ENCODE results near the gene DLG1. TPM values are rescaled to one million over a fixed set of nuclear protein-coding genes. Genes with fewer than 3 reads are reported as not detected.

The DLG1 gene
- total RNA-seq, 1 donor from 2014 or later: 115 TPM

- Histone ChIP-seq H3K9me3 (no peaks in the 10 kb centered on the region), H3K27me3 (no peaks in the 10 kb centered on the region), H3K36me3 (no peaks in the 10 kb centered on the region), H3K4me1 (peaks cover 41% of the 10 kb centered on the region), H3K27ac (peak overlapping the region; percentile 19), H3K4me3 (no peak overlapping the region)
- no peak for DNase-seq (ENCODE audit: extremely low spot score in 2 of 2)
- TF ChIP-seq POLR2A (IDR thresholded peaks at IDR 0.05) (no peak), CTCF (IDR thresholded peaks at IDR 0.05) (no peak), POLR2AphosphoS5 (IDR thresholded peaks at IDR 0.05; ENCODE audit: insufficient read depth in 1 of 2, low read depth in 1 of 2) (no peak)
- intact Hi-C loops (cut with DNase I): loop anchor here (10.0 kb wide), 1 partner anchor 764 kb away; no protein-coding TSS in a partner anchor
Measured at GRCh38 chr3:197308591-197308990, 10.2 kb upstream of the DLG1 start.

- DNase-seq (ENCODE audit: extremely low spot score in 2 of 2): no peak
- no peaks in the 10 kb centered on the region for H3K9me3 ChIP-seq
- peaks cover 41% of the 10 kb centered on the region for H3K4me1 ChIP-seq
- TF ChIP-seq CTCF (IDR thresholded peaks at IDR 0.05): no peak
- no peak for TF ChIP-seq POLR2AphosphoS5 (IDR thresholded peaks at IDR 0.05; ENCODE audit: insufficient read depth in 1 of 2, low read depth in 1 of 2)
- intact Hi-C loops (cut with DNase I): loop anchor here (10.0 kb wide), 1 partner anchor 762 kb away; no protein-coding TSS in a partner anchor
- no peaks in the 10 kb centered on the region for H3K36me3 ChIP-seq
- H3K4me3 ChIP-seq: no peak overlapping the region
- no peaks in the 10 kb centered on the region for H3K27me3 ChIP-seq
- no peak overlapping the region for H3K27ac ChIP-seq
Measured at GRCh38 chr3:197306374-197307086, 8.1 kb upstream of the DLG1 start.

GRCh38 chr3:197305854-197306253 lies 7.4 kb upstream of the DLG1 start:
- DNase-seq (ENCODE audit: extremely low spot score in 2 of 2): no peak
- no peaks in the 10 kb centered on the region for H3K36me3 ChIP-seq
- TF ChIP-seq POLR2AphosphoS5 (IDR thresholded peaks at IDR 0.05; ENCODE audit: insufficient read depth in 1 of 2, low read depth in 1 of 2): no peak
- TF ChIP-seq POLR2A (IDR thresholded peaks at IDR 0.05): no peak
- TF ChIP-seq CTCF (IDR thresholded peaks at IDR 0.05): no peak
- intact Hi-C loops (cut with DNase I): loop anchor here (10.0 kb wide), 1 partner anchor 761 kb away; no protein-coding TSS in a partner anchor
- H3K9me3 ChIP-seq: no peaks in the 10 kb centered on the region
- H3K27ac ChIP-seq: no peak overlapping the region
- H3K27me3 ChIP-seq: no peaks in the 10 kb centered on the region
- H3K4me1 ChIP-seq: peaks cover 39% of the 10 kb centered on the region
- no peak overlapping the region for H3K4me3 ChIP-seq

GRCh38 chr3:197303452-197303851 lies 5.0 kb upstream of the DLG1 start:
- Histone ChIP-seq H3K4me1 (peaks cover 24% of the 10 kb centered on the region), H3K4me3 (no peak overlapping the region), H3K27me3 (no peaks in the 10 kb centered on the region), H3K27ac (no peak overlapping the region), H3K36me3 (no peaks in the 10 kb centered on the region), H3K9me3 (no peaks in the 10 kb centered on the region)
- intact Hi-C loops (cut with DNase I): loop anchor here (10.0 kb wide), 1 partner anchor 759 kb away; no protein-coding TSS in a partner anchor
- no peak for TF ChIP-seq POLR2A (IDR thresholded peaks at IDR 0.05)
- no peak for TF ChIP-seq POLR2AphosphoS5 (IDR thresholded peaks at IDR 0.05; ENCODE audit: insufficient read depth in 1 of 2, low read depth in 1 of 2)
- no peak for TF ChIP-seq CTCF (IDR thresholded peaks at IDR 0.05)
- DNase-seq (ENCODE audit: extremely low spot score in 2 of 2): no peak

GRCh38 chr3:197302696-197303341 lies 4.4 kb upstream of the DLG1 start:
- H3K9me3 ChIP-seq: no peaks in the 10 kb centered on the region
- H3K36me3 ChIP-seq: no peaks in the 10 kb centered on the region
- no peak overlapping the region for H3K27ac ChIP-seq
- no peaks in the 10 kb centered on the region for H3K27me3 ChIP-seq
- TF ChIP-seq CTCF (IDR thresholded peaks at IDR 0.05) (no peak), POLR2AphosphoS5 (IDR thresholded peaks at IDR 0.05; ENCODE audit: insufficient read depth in 1 of 2, low read depth in 1 of 2) (no peak), POLR2A (IDR thresholded peaks at IDR 0.05) (no peak)
- intact Hi-C loops (cut with DNase I): loop anchor here (10.0 kb wide), 1 partner anchor 758 kb away; no protein-coding TSS in a partner anchor
- no peak for DNase-seq (ENCODE audit: extremely low spot score in 2 of 2)
- H3K4me3 ChIP-seq: no peak overlapping the region
- H3K4me1 ChIP-seq: peaks cover 20% of the 10 kb centered on the region
